ENCODE data around the gene RBPMS2. TPM values are rescaled to one million over a fixed set of nuclear protein-coding genes. Genes with fewer than 3 reads are reported as not detected.

Gene RBPMS2
- total RNA-seq, 1 donor from 2014 or later = under 0.01 TPM

- DNase-seq (ENCODE audit: low spot score in 2 of 2) (no peak), FAIRE-seq (no peak)
Measured at GRCh38 chr15:64791401-64791800, 16.0 kb upstream of the RBPMS2 start.

GRCh38 chr15:64783796-64784195, 8.4 kb upstream of the RBPMS2 start:
- no peak for DNase-seq (ENCODE audit: low spot score in 2 of 2)
- no peak for FAIRE-seq

GRCh38 chr15:64782751-64783150, 7.4 kb upstream of the RBPMS2 start:
- no peak for DNase-seq (ENCODE audit: low spot score in 2 of 2)
- no peak for FAIRE-seq

- DNase-seq (ENCODE audit: low spot score in 2 of 2) (no peak), FAIRE-seq (no peak)
Measured at GRCh38 chr15:64781299-64781698, 5.9 kb upstream of the RBPMS2 start.

GRCh38 chr15:64780600-64781156, 5.3 kb upstream of the RBPMS2 start:
- no peak for DNase-seq (ENCODE audit: low spot score in 2 of 2)
- FAIRE-seq = no peak

GRCh38 chr15:64779630-64780029, 4.2 kb upstream of the RBPMS2 start:
- no peak for DNase-seq (ENCODE audit: low spot score in 2 of 2)
- no peak for FAIRE-seq

GRCh38 chr15:64779024-64779423, 3.6 kb upstream of the RBPMS2 start:
- no peak for DNase-seq (ENCODE audit: low spot score in 2 of 2)
- FAIRE-seq = no peak

- no peak for DNase-seq (ENCODE audit: low spot score in 2 of 2)
- FAIRE-seq = no peak
Measured at GRCh38 chr15:64776402-64776786, 1.0 kb upstream of the RBPMS2 start.

GRCh38 chr15:64774629-64775493, 528 bp downstream of the RBPMS2 start:
- no peak for FAIRE-seq

GRCh38 chr15:64774037-64774628, 1.3 kb downstream of the RBPMS2 start:
- no peak for DNase-seq (ENCODE audit: low spot score in 2 of 2)
- no peak for FAIRE-seq

More at GRCh38 chr15:64774629-64775493, 528 bp downstream of the RBPMS2 start:
- no peak for DNase-seq (ENCODE audit: low spot score in 2 of 2)

GRCh38 chr15:64773606-64774005, 1.8 kb downstream of the RBPMS2 start:
- FAIRE-seq = no peak
- no peak for DNase-seq (ENCODE audit: low spot score in 2 of 2)

GRCh38 chr15:64772964-64773363, 2.4 kb downstream of the RBPMS2 start:
- DNase-seq (ENCODE audit: low spot score in 2 of 2) (no peak), FAIRE-seq (no peak)

- no peak for FAIRE-seq
- DNase-seq (ENCODE audit: low spot score in 2 of 2) = no peak
Measured at GRCh38 chr15:64772488-64772887, 2.9 kb downstream of the RBPMS2 start.

- no peak for FAIRE-seq
- no peak for DNase-seq (ENCODE audit: low spot score in 2 of 2)
Measured at GRCh38 chr15:64770626-64771025, 4.8 kb downstream of the RBPMS2 start.

GRCh38 chr15:64767203-64767602, 8.2 kb downstream of the RBPMS2 start:
- DNase-seq (ENCODE audit: low spot score in 2 of 2) (no peak), FAIRE-seq (no peak)

GRCh38 chr15:64766058-64766457, 9.3 kb downstream of the RBPMS2 start:
- DNase-seq (ENCODE audit: low spot score in 2 of 2) (no peak), FAIRE-seq (no peak)

- DNase-seq (ENCODE audit: low spot score in 2 of 2) = no peak
- no peak for FAIRE-seq
Measured at GRCh38 chr15:64763874-64764273, 11.5 kb downstream of the RBPMS2 start.

- DNase-seq (ENCODE audit: low spot score in 2 of 2) (no peak), FAIRE-seq (no peak)
Measured at GRCh38 chr15:64763462-64763861, 11.9 kb downstream of the RBPMS2 start.

- FAIRE-seq (no peak), DNase-seq (ENCODE audit: low spot score in 2 of 2) (no peak)
Measured at GRCh38 chr15:64763021-64763420, 12.4 kb downstream of the RBPMS2 start.

GRCh38 chr15:64762546-64762945, 12.8 kb downstream of the RBPMS2 start:
- DNase-seq (ENCODE audit: low spot score in 2 of 2) (no peak), FAIRE-seq (no peak)

- no peak for FAIRE-seq
Measured at GRCh38 chr15:64761156-64761555, 14.2 kb downstream of the RBPMS2 start.

GRCh38 chr15:64760056-64760455, 15.3 kb downstream of the RBPMS2 start:
- FAIRE-seq (no peak), DNase-seq (ENCODE audit: low spot score in 2 of 2) (no peak)

More at GRCh38 chr15:64761156-64761555, 14.2 kb downstream of the RBPMS2 start:
- no peak for DNase-seq (ENCODE audit: low spot score in 2 of 2)
